AG04450 (cell line): ENCODE results near the gene CPT1A. TPM values are rescaled to one million over a fixed set of nuclear protein-coding genes. Genes with fewer than 3 reads are reported as not detected.
"Not testable (repeated sequence)": the region's sequence is repeated elsewhere in the genome, so short reads cannot be mapped to it uniquely, and the experiment has no call there.

ENCODE experiments used
- CTCF ChIA-PET: fragments of 300-600, 350-600 bp; formaldehyde crosslinking; extraction: SDS; loops from one replicate; lab custom pipeline; 2022; ENCODE audit warnings: antibody characterized with exemption, inconsistent platforms; lab: Charles Lee
- POLR2A ChIA-PET: fragments of 350-600 bp; formaldehyde crosslinking; extraction: SDS; loops from one replicate; lab custom pipeline; 2021; ENCODE audit warnings: antibody characterized with exemption, inconsistent platforms; lab: Yijun Ruan, JAX
- DNase-seq: peaks from one replicate; pipeline ENCODE4 v3.0.0-alpha.2; 2011; ENCODE audit warnings: low read depth, low spot score
- H3K27ac ChIP-seq: one replicate; pipeline ENCODE4 v1.5.1; 2012; ENCODE audit warnings: low read depth, low read length, control low read depth
- H3K27me3 ChIP-seq: one replicate; pipeline ENCODE4 v1.6.0; 2012; ENCODE audit warnings: low read length; ENCODE audit not compliant: control insufficient read depth, insufficient read depth
- H3K4me3 ChIP-seq: 2 replicates; pipeline ENCODE4 v1.5.1; 2011; ENCODE audit warnings: mild to moderate bottlenecking, low read depth, low read length, control low read depth
- H3K9me3 ChIP-seq: 2 replicates; pipeline ENCODE4 v1.5.1; 2012; ENCODE audit warnings: low read length; ENCODE audit not compliant: control insufficient read depth, insufficient read depth
- CTCF ChIP-seq: IDR thresholded peaks from 2 replicates; pipeline ENCODE4 v1.5.1; 2011; ENCODE audit warnings: low read depth, low read length, control low read depth, inconsistent platforms
- polyA minus RNA-seq: library from RNA; depleted of rRNA, polyadenylated mRNA; stranded (reverse); fragments of >200 nt; gene quantifications from 2 replicates; pipeline ENCODE4 v1.2.3, GENCODE V29; 2011; rRNA and poly(A)+ RNA removed
- polyA plus RNA-seq: library from polyadenylated mRNA; depleted of rRNA; stranded (reverse); fragments of >200 nt; gene quantifications from 2 replicates; pipeline ENCODE4 v1.2.3, GENCODE V29; 2011; rRNA removed

CPT1A gene
- polyA plus RNA-seq, result 12.4 and 18.9 TPM in 2 replicates
- 32.8 and 45.2 TPM in 2 replicates for polyA minus RNA-seq

- DNase-seq, result no peak
- no peak for TF ChIP-seq CTCF
- Histone ChIP-seq H3K4me3 (peak within 1 kb of the TSS; percentile 72), H3K27ac (no peak within 1 kb of the TSS), H3K27me3 (peaks cover under 1% of the 10 kb centered on the region), H3K9me3 (no peaks in the 10 kb centered on the region)
- ChIA-PET CTCF (no interaction called here), POLR2A (interaction anchor here (0.5 kb wide), 1 partner anchor 39 kb away, joined by 5 read pairs; no protein-coding TSS in a partner anchor)
These were observed at the start of gene CPT1A for GRCh38 chr11:68841718-68842426. TSS of gene CPT1A (minus strand) at chr11:68841916. CDS start at chr11:68815474, 26,442 bp downstream.

- no peak for TF ChIP-seq CTCF
- H3K4me3 ChIP-seq, result no peak overlapping the region
- H3K9me3 ChIP-seq, result no peaks in the 10 kb centered on the region
- no peaks in the 10 kb centered on the region for H3K27me3 ChIP-seq
- CTCF ChIA-PET, result interaction anchor here (0.6 to 1.7 kb wide), 4 partner anchors 145 to 282 kb away, joined by 3 to 7 read pairs (median 3); no protein-coding TSS in a partner anchor
- POLR2A ChIA-PET, result interaction anchor here (0.7 kb wide), 1 partner anchor 73 kb away, joined by 3 read pairs; no protein-coding TSS in a partner anchor
- H3K27ac ChIP-seq, result peak overlapping the region; percentile 21
- DNase-seq, result no peak
These were observed 48.9 kb upstream of the CPT1A start for GRCh38 chr11:68890490-68891231.

GRCh38 chr11:68889948-68890446 is 48.3 kb upstream of the CPT1A start:
- peak; percentile 57 for TF ChIP-seq CTCF
- Histone ChIP-seq H3K9me3 (no peaks in the 10 kb centered on the region), H3K4me3 (no peak overlapping the region), H3K27me3 (no peaks in the 10 kb centered on the region), H3K27ac (peak overlapping the region; percentile 52)
- ChIA-PET POLR2A (interaction anchor here (0.6 to 0.7 kb wide), 2 partner anchors 18 to 72 kb away, joined by 3 to 4 read pairs; no protein-coding TSS in a partner anchor), CTCF (interaction anchor here (0.7 to 1.7 kb wide), 4 partner anchors 15 to 281 kb away, joined by 3 to 7 read pairs (median 3); no protein-coding TSS in a partner anchor)
- DNase-seq, result peak; percentile 27

GRCh38 chr11:68884827-68885226 is 43.1 kb upstream of the CPT1A start:
- H3K27ac ChIP-seq, H3K4me3 ChIP-seq, H3K9me3 ChIP-seq, DNase-seq, CTCF ChIA-PET, H3K27me3 ChIP-seq, POLR2A ChIA-PET: not testable (repeated sequence)

GRCh38 chr11:68882391-68882790 is 40.7 kb upstream of the CPT1A start:
- H3K9me3 ChIP-seq, result no peaks in the 10 kb centered on the region
- CTCF ChIA-PET, result no interaction called here
- no peak overlapping the region for H3K27ac ChIP-seq
- POLR2A ChIA-PET, result interaction anchor here (0.7 kb wide), 1 partner anchor 181 kb away, joined by 4 read pairs; no protein-coding TSS in a partner anchor
- no peak overlapping the region for H3K4me3 ChIP-seq
- no peak for DNase-seq
- H3K27me3 ChIP-seq, result no peaks in the 10 kb centered on the region
- TF ChIP-seq CTCF, result no peak
